HCT116 (cell line): ENCODE measurements around the gene SWT1. TPM values are rescaled to one million over a fixed set of nuclear protein-coding genes. Genes with fewer than 3 reads are reported as not detected.
"Not testable (repeated sequence)": the region's sequence is repeated elsewhere in the genome, so short reads cannot be mapped to it uniquely, and the experiment has no call there.

Source experiments
- ATAC-seq: fragments of 200-7000 bp; cut with Tn5 transposase; 2 replicates; pipeline ENCODE4 v1.9.1; 2020; ENCODE audit warnings: mild to moderate bottlenecking, moderate library complexity
- BruUV-seq: library from RNA; stranded (reverse); fragments of 400-500 nt; replicated peaks from 2 replicates; lab custom pipeline; 2021; lab: Mats Ljungman, UMichigan
- CTCF ChIA-PET: fragments of 300-600 bp; sonication (Branson Sonifier 250); formaldehyde crosslinking; loops from one replicate; lab custom pipeline; 2021; ENCODE audit warnings: antibody characterized with exemption; lab: Charles Lee
- POLR2A ChIA-PET: fragments of 300-600, 350-600 bp; sonication (Branson Sonifier 250); formaldehyde crosslinking; loops from one replicate; lab custom pipeline; 2021; ENCODE audit warnings: antibody characterized with exemption; lab: Charles Lee
- RAD21 ChIA-PET, 2 experiments: fragments of 300-600 bp; sonication (Branson Sonifier 250); formaldehyde crosslinking; loops; one replicate each; lab custom pipeline; 2023; ENCODE audit warnings: low total read pairs in 2 of 2; ENCODE audit not compliant: uncharacterized antibody in 2 of 2, unreplicated experiment in 2 of 2, low non-redundant PET in 1 of 2; lab: Charles Lee
- DNase-seq: peaks from one replicate; pipeline ENCODE4 v3.0.0-alpha.2; 2010; ENCODE audit warnings: low read depth, low spot score
- H2AFZ ChIP-seq: fragments of 200-600 bp; shearing (Covaris generic), sonication (generic); 2 replicates; pipeline ENCODE4 v1.6.1; 2017; ENCODE audit warnings: low read depth, mixed run types, mixed read lengths, antibody characterized with exemption, low read length; ENCODE audit not compliant: poor library complexity, severe bottlenecking
- H3K27ac ChIP-seq: 2 replicates; pipeline ENCODE4 v1.5.1; 2012; ENCODE audit warnings: low read depth, low read length
- H3K27me3 ChIP-seq: fragments of 200-600 bp; sonication (generic); 2 replicates; pipeline ENCODE4 v1.6.1; 2016; ENCODE audit warnings: mixed run types, low read length, mixed read lengths; ENCODE audit not compliant: insufficient read depth
- H3K36me3 ChIP-seq, 2 experiments: fragments of 200-500 bp in 1 of 2; fragments of 200-600 bp in 1 of 2; sonication (Bioruptor generic) in 1 of 2; sonication (generic) in 1 of 2; 2 replicates each; pipeline versions ENCODE4 v1.5.1 to v1.6.1; 2014 to 2016; ENCODE audit warnings: low read length in 2 of 2, inconsistent platforms in 1 of 2, mixed read lengths in 1 of 2, mixed run types in 1 of 2; ENCODE audit not compliant: insufficient read depth in 2 of 2, control insufficient read depth in 1 of 2
- H3K4me1 ChIP-seq, 2 experiments: fragments of 200-600 bp in 1 of 2; sonication (generic) in 1 of 2; 2 replicates each; pipeline versions ENCODE4 v1.5.1 to v1.6.1; 2012 to 2017; ENCODE audit warnings: low read length in 2 of 2, inconsistent platforms in 1 of 2, mild to moderate bottlenecking in 1 of 2, mixed read lengths in 1 of 2, mixed run types in 1 of 2, moderate library complexity in 1 of 2; ENCODE audit not compliant: insufficient read depth in 2 of 2, control insufficient read depth in 1 of 2
- H3K4me2 ChIP-seq: fragments of 200-600 bp; sonication (generic); 2 replicates; pipeline ENCODE4 v1.6.1; 2017; ENCODE audit warnings: mixed run types, low read length, mixed read lengths
- H3K4me3 ChIP-seq, 2 experiments: fragments of 200-600 bp in 1 of 2; sonication (generic) in 1 of 2; replicated peaks in 1 of 2; 2 replicates each; pipeline ENCODE4 v1.5.1; 2011 to 2016; ENCODE audit warnings: low read length in 2 of 2, control low read depth in 1 of 2, low read depth in 1 of 2, mild to moderate bottlenecking in 1 of 2, mixed read lengths in 1 of 2, mixed run types in 1 of 2
- H3K79me2 ChIP-seq: fragments of 200-600 bp; sonication (generic); 2 replicates; pipeline ENCODE4 v1.6.1; 2017; ENCODE audit warnings: mild to moderate bottlenecking, mixed run types, low read length, moderate library complexity, mixed read lengths; ENCODE audit not compliant: insufficient read depth
- H3K9ac ChIP-seq: fragments of 200-600 bp; sonication (generic); 2 replicates; pipeline ENCODE4 v1.6.1; 2016; ENCODE audit warnings: low read length, mixed read lengths
- H3K9me2 ChIP-seq: fragments of 200-600 bp; sonication (generic), shearing (Covaris generic); 2 replicates; pipeline ENCODE4 v1.6.1; 2017; ENCODE audit warnings: mixed run types, mild to moderate bottlenecking, moderate library complexity; ENCODE audit not compliant: insufficient read depth
- H3K9me3 ChIP-seq, 2 experiments: fragments of 200-500 bp in 1 of 2; fragments of 200-600 bp in 1 of 2; sonication (Bioruptor generic) in 1 of 2; sonication (generic) in 1 of 2; 2 replicates each; pipeline ENCODE4 v1.6.1; 2014 to 2017; ENCODE audit warnings: low read length in 2 of 2, mixed read lengths in 2 of 2, inconsistent platforms in 1 of 2, low read depth in 1 of 2, mild to moderate bottlenecking in 1 of 2, mixed run types in 1 of 2, moderate library complexity in 1 of 2; ENCODE audit not compliant: control insufficient read depth in 1 of 2, insufficient read depth in 1 of 2
- H4K20me1 ChIP-seq: fragments of 200-600 bp; sonication (generic), shearing (Covaris generic); 2 replicates; pipeline ENCODE4 v1.6.1; 2017; ENCODE audit warnings: mixed run types, mild to moderate bottlenecking, moderate library complexity; ENCODE audit not compliant: insufficient read depth
- EZH2phosphoT487 ChIP-seq: fragments of 200-600 bp; IDR thresholded peaks from 2 replicates; pipeline ENCODE4 v1.6.1; 2018; ENCODE audit warnings: antibody characterized with exemption, borderline replicate concordance
- POLR2AphosphoS5 ChIP-seq: IDR thresholded peaks from 2 replicates; pipeline ENCODE4 v1.6.1; 2011; ENCODE audit warnings: mild to moderate bottlenecking, low read depth, low read length, moderate library complexity
- intact Hi-C: fragments of 100-400 bp; cut with micrococcal nuclease; formaldehyde crosslinking; loops from 2 replicates; pipeline ENCODE4 v1.10.0; 2022
- total RNA-seq: library from RNA; stranded (reverse); gene quantifications from one replicate; pipeline ENCODE4 v1.2.1, GENCODE V29; 2021; ENCODE audit not compliant: unreplicated experiment
- TF ChIP-seq, protein P1 (sequence below): IDR thresholded peaks from 2 replicates; pipeline ENCODE4 v1.6.1; 2011; ENCODE audit warnings: mild to moderate bottlenecking, low read length, moderate library complexity; ENCODE audit not compliant: insufficient replicate concordance; ENCODE audit errors: extremely low read depth

The SWT1 gene
- total RNA-seq, 1 experiment from 2014 or later: 3.3 TPM

DNA sequence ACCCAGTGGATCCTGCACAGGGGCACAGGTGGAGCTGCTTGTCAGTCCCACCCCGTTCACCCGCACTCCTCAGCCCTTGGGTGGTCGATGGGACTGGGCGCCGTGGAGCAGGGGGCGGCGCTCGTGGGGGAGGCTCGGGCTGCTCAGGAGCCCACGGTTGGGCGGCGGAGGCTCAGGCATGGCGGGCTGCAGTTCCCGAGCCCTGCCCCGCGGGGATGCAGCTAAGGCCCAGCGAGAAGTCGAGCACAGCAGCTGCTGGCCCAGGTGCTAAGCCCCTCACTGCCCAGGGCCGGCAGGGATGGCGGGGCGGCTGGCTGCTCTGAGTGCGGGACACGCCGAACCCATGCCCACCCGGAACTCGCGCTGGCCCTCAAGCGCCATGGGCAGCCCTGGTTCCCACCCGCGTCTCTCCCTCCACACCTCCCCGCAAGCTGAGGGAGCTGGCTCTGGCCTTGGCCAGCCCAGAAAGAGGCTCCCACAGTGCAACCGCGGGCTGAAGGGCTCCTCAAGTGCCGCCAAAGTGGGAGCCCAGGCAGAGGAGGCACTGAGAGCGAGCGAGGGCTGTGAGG lies 164.8 kb downstream of the SWT1 start:
- RAD21 ChIA-PET, intact Hi-C loops, POLR2A ChIA-PET, H3K27me3 ChIP-seq, BruUV-seq, H3K79me2 ChIP-seq, H3K36me3 ChIP-seq, ATAC-seq, H4K20me1 ChIP-seq, H3K27ac ChIP-seq, H3K4me3 ChIP-seq, CTCF ChIA-PET, H2AFZ ChIP-seq, DNase-seq, H3K9ac ChIP-seq, H3K9me2 ChIP-seq, H3K4me2 ChIP-seq, H3K9me3 ChIP-seq: not testable (repeated sequence)
- H3K4me1 ChIP-seq: peaks cover 8 to 16% of the 10 kb centered on the region in 2 experiments; a peak in 3 of 4 replicates

GRCh38 chr1:185322636-185323035 lies 165.7 kb downstream of the SWT1 start:
- H2AFZ ChIP-seq: no peak overlapping the region
- H3K9me3 ChIP-seq: no peaks in the 10 kb centered on the region
- peaks cover 8 to 12% of the 10 kb centered on the region in 2 experiments; a peak in 3 of 4 replicates for H3K4me1 ChIP-seq
- no peaks in the 10 kb centered on the region for H3K36me3 ChIP-seq
- ChIA-PET POLR2A (no interaction called here), RAD21 (no interaction called here), CTCF (no interaction called here)
- no peaks in the 10 kb centered on the region for H3K9me2 ChIP-seq
- H3K27me3 ChIP-seq: no peaks in the 10 kb centered on the region
- intact Hi-C loops: no loop called here
- H4K20me1 ChIP-seq: no peaks in the 10 kb centered on the region
- no peak overlapping the region for H3K9ac ChIP-seq
- ATAC-seq: no peak
- no peak for DNase-seq
- H3K27ac ChIP-seq: no peak overlapping the region
- no peak overlapping the region for H3K4me2 ChIP-seq
- no peaks in the 10 kb centered on the region for H3K79me2 ChIP-seq
- no peak overlapping the region for H3K4me3 ChIP-seq
- no peak for TF ChIP-seq EZH2phosphoT487
- TF ChIP-seq, protein P1, sequence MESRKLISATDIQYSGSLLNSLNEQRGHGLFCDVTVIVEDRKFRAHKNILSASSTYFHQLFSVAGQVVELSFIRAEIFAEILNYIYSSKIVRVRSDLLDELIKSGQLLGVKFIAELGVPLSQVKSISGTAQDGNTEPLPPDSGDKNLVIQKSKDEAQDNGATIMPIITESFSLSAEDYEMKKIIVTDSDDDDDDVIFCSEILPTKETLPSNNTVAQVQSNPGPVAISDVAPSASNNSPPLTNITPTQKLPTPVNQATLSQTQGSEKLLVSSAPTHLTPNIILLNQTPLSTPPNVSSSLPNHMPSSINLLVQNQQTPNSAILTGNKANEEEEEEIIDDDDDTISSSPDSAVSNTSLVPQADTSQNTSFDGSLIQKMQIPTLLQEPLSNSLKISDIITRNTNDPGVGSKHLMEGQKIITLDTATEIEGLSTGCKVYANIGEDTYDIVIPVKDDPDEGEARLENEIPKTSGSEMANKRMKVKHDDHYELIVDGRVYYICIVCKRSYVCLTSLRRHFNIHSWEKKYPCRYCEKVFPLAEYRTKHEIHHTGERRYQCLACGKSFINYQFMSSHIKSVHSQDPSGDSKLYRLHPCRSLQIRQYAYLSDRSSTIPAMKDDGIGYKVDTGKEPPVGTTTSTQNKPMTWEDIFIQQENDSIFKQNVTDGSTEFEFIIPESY: no peak
- no peak for TF ChIP-seq POLR2AphosphoS5
- BruUV-seq: no TSS peak
